Measurements from ENCODE around the gene HPRT1.

The HPRT1 gene

GRCh38 chrX:134538316-134538715, 78.4 kb downstream of the HPRT1 start:
- H3K27ac Mint-ChIP-seq: no peak overlapping the region
- no peaks in the 10 kb centered on the region for H3K27me3 Mint-ChIP-seq (ENCODE audit: low read depth)
- no peak for DNase-seq (ENCODE audit: low spot score)
- H3K36me3 Mint-ChIP-seq (ENCODE audit: low read depth): no peaks in the 10 kb centered on the region
- no peak overlapping the region for H3K4me3 Mint-ChIP-seq
- H3K9me3 Mint-ChIP-seq: no peaks in the 10 kb centered on the region
- peaks cover 13% of the 10 kb centered on the region for H3K4me1 Mint-ChIP-seq (ENCODE audit: low read depth)

GRCh38 chrX:134541906-134542305, 81.9 kb downstream of the HPRT1 start:
- H3K4me3 Mint-ChIP-seq: no peak overlapping the region
- peaks cover 8% of the 10 kb centered on the region for H3K36me3 Mint-ChIP-seq (ENCODE audit: low read depth)
- H3K27me3 Mint-ChIP-seq (ENCODE audit: low read depth): peaks cover 5% of the 10 kb centered on the region
- H3K9me3 Mint-ChIP-seq: no peaks in the 10 kb centered on the region
- DNase-seq (ENCODE audit: low spot score): no peak
- H3K27ac Mint-ChIP-seq: no peak overlapping the region
- H3K4me1 Mint-ChIP-seq (ENCODE audit: low read depth): peaks cover 11% of the 10 kb centered on the region

GRCh38 chrX:134542485-134542884, 82.5 kb downstream of the HPRT1 start:
- Mint-ChIP-seq H3K36me3 (ENCODE audit: low read depth) (peaks cover 10% of the 10 kb centered on the region), H3K9me3 (no peaks in the 10 kb centered on the region), H3K4me1 (ENCODE audit: low read depth) (peaks cover 11% of the 10 kb centered on the region), H3K27ac (no peak overlapping the region), H3K27me3 (ENCODE audit: low read depth) (peaks cover 7% of the 10 kb centered on the region), H3K4me3 (peak overlapping the region; percentile 13)
- DNase-seq (ENCODE audit: low spot score): no peak

GRCh38 chrX:134543288-134543687, 83.3 kb downstream of the HPRT1 start:
- H3K4me1 Mint-ChIP-seq (ENCODE audit: low read depth): peaks cover 15% of the 10 kb centered on the region
- H3K4me3 Mint-ChIP-seq: no peak overlapping the region
- DNase-seq (ENCODE audit: low spot score): no peak
- peaks cover 11% of the 10 kb centered on the region for H3K36me3 Mint-ChIP-seq (ENCODE audit: low read depth)
- H3K27ac Mint-ChIP-seq: no peak overlapping the region
- no peaks in the 10 kb centered on the region for H3K9me3 Mint-ChIP-seq
- H3K27me3 Mint-ChIP-seq (ENCODE audit: low read depth): peaks cover 7% of the 10 kb centered on the region

- no peak for DNase-seq (ENCODE audit: low spot score)
- no peaks in the 10 kb centered on the region for H3K9me3 Mint-ChIP-seq
- no peak overlapping the region for H3K4me3 Mint-ChIP-seq
- H3K27ac Mint-ChIP-seq: no peak overlapping the region
- H3K4me1 Mint-ChIP-seq (ENCODE audit: low read depth): peaks cover 22% of the 10 kb centered on the region
- H3K36me3 Mint-ChIP-seq (ENCODE audit: low read depth): peaks cover 12% of the 10 kb centered on the region
- peaks cover 7% of the 10 kb centered on the region for H3K27me3 Mint-ChIP-seq (ENCODE audit: low read depth)
These were observed 84.2 kb downstream of the HPRT1 start for GRCh38 chrX:134544135-134544512.

- Mint-ChIP-seq H3K9me3 (no peaks in the 10 kb centered on the region), H3K4me1 (ENCODE audit: low read depth) (peaks cover 23% of the 10 kb centered on the region), H3K36me3 (ENCODE audit: low read depth) (peaks cover 12% of the 10 kb centered on the region), H3K4me3 (no peak overlapping the region), H3K27me3 (ENCODE audit: low read depth) (peaks cover 7% of the 10 kb centered on the region), H3K27ac (no peak overlapping the region)
- DNase-seq (ENCODE audit: low spot score): no peak
These were observed 84.7 kb downstream of the HPRT1 start for GRCh38 chrX:134544513-134545151.

- H3K36me3 Mint-ChIP-seq (ENCODE audit: low read depth): peaks cover 12% of the 10 kb centered on the region
- peaks cover 28% of the 10 kb centered on the region for H3K4me1 Mint-ChIP-seq (ENCODE audit: low read depth)
- no peak overlapping the region for H3K27ac Mint-ChIP-seq
- H3K9me3 Mint-ChIP-seq: no peaks in the 10 kb centered on the region
- H3K27me3 Mint-ChIP-seq (ENCODE audit: low read depth): peaks cover 10% of the 10 kb centered on the region
- H3K4me3 Mint-ChIP-seq: no peak overlapping the region
- DNase-seq (ENCODE audit: low spot score): no peak
These were observed 85.5 kb downstream of the HPRT1 start for GRCh38 chrX:134545510-134545909.

GRCh38 chrX:134546187-134546586, 86.2 kb downstream of the HPRT1 start:
- H3K27me3 Mint-ChIP-seq (ENCODE audit: low read depth): peaks cover 11% of the 10 kb centered on the region
- peaks cover 29% of the 10 kb centered on the region for H3K4me1 Mint-ChIP-seq (ENCODE audit: low read depth)
- H3K4me3 Mint-ChIP-seq: no peak overlapping the region
- H3K27ac Mint-ChIP-seq: no peak overlapping the region
- no peak for DNase-seq (ENCODE audit: low spot score)
- H3K36me3 Mint-ChIP-seq (ENCODE audit: low read depth): peaks cover 12% of the 10 kb centered on the region
- no peaks in the 10 kb centered on the region for H3K9me3 Mint-ChIP-seq

GRCh38 chrX:134547047-134547679, 87.2 kb downstream of the HPRT1 start:
- Mint-ChIP-seq H3K36me3 (ENCODE audit: low read depth) (peaks cover 12% of the 10 kb centered on the region), H3K4me1 (ENCODE audit: low read depth) (peaks cover 28% of the 10 kb centered on the region), H3K27me3 (ENCODE audit: low read depth) (peaks cover 11% of the 10 kb centered on the region), H3K4me3 (no peak overlapping the region), H3K9me3 (no peaks in the 10 kb centered on the region), H3K27ac (no peak overlapping the region)
- no peak for DNase-seq (ENCODE audit: low spot score)

GRCh38 chrX:134548257-134549201, 88.6 kb downstream of the HPRT1 start:
- peak overlapping the region; percentile 97 for H3K4me3 Mint-ChIP-seq
- H3K27me3 Mint-ChIP-seq (ENCODE audit: low read depth): peaks cover 12% of the 10 kb centered on the region
- H3K27ac Mint-ChIP-seq: peak overlapping the region; percentile 98
- H3K4me1 Mint-ChIP-seq (ENCODE audit: low read depth): peaks cover 19% of the 10 kb centered on the region
- peak; percentile 7 for DNase-seq (ENCODE audit: low spot score)
- H3K9me3 Mint-ChIP-seq: no peaks in the 10 kb centered on the region
- H3K36me3 Mint-ChIP-seq (ENCODE audit: low read depth): peaks cover 12% of the 10 kb centered on the region
